Fibroblast of lung (primary cell): ENCODE data around the gene ELAVL1. TPM values are rescaled to one million over a fixed set of nuclear protein-coding genes. Genes with fewer than 3 reads are reported as not detected.

Experiments used
- DNase-seq, 2 donors: peaks; one replicate each; pipeline versions ENCODE4 v3.0.0 to v3.0.0-alpha.2; 2010; ENCODE audit warnings: low read depth in 2 of 2
- H2AFZ ChIP-seq: 2 replicates; pipeline ENCODE4 v1.5.1; 2012; ENCODE audit warnings: low read length, control low read depth, inconsistent platforms
- H3K27ac ChIP-seq: 2 replicates; pipeline ENCODE4 v1.5.1; 2011; ENCODE audit warnings: low read length, control low read depth; ENCODE audit not compliant: insufficient read depth
- H3K27me3 ChIP-seq: 2 replicates; pipeline ENCODE4 v1.5.1; 2011; ENCODE audit warnings: mild to moderate bottlenecking, low read length; ENCODE audit not compliant: control insufficient read depth, insufficient read depth
- H3K36me3 ChIP-seq: 2 replicates; pipeline ENCODE4 v1.5.1; 2011; ENCODE audit warnings: low read length; ENCODE audit not compliant: control insufficient read depth, insufficient read depth
- H3K4me1 ChIP-seq: 2 replicates; pipeline ENCODE4 v1.5.1; 2011; ENCODE audit warnings: low read length; ENCODE audit not compliant: control insufficient read depth, insufficient read depth; ENCODE audit errors: extremely low read depth
- H3K4me2 ChIP-seq: 2 replicates; pipeline ENCODE4 v1.5.1; 2011; ENCODE audit warnings: low read length, control low read depth; ENCODE audit not compliant: insufficient read depth; ENCODE audit errors: extremely low read depth
- H3K4me3 ChIP-seq, 4 experiments: fragments of 200-600 bp in 1 of 4; sonication (generic) in 1 of 4; replicated peaks in 1 of 4; 2 replicates each; pipeline ENCODE4 v1.5.1; 2011 to 2016; ENCODE audit warnings: low read length in 4 of 4, low read depth in 3 of 4, mild to moderate bottlenecking in 3 of 4, control low read depth in 2 of 4, inconsistent platforms in 1 of 4, mixed read lengths in 1 of 4; ENCODE audit not compliant: insufficient read depth in 1 of 4; ENCODE audit errors: control extremely low read depth in 1 of 4
- H3K79me2 ChIP-seq: 2 replicates; pipeline ENCODE4 v1.5.1; 2012; ENCODE audit warnings: mild to moderate bottlenecking, low read length, inconsistent platforms; ENCODE audit not compliant: control insufficient read depth, insufficient read depth
- H3K9ac ChIP-seq: 2 replicates; pipeline ENCODE4 v1.5.1; 2011; ENCODE audit warnings: mild to moderate bottlenecking, low read length, control low read depth; ENCODE audit not compliant: insufficient read depth
- H3K9me3 ChIP-seq: 2 replicates; pipeline ENCODE4 v1.5.1; 2012; ENCODE audit warnings: low read depth, low read length; ENCODE audit not compliant: control insufficient read depth, insufficient read depth
- H4K20me1 ChIP-seq: 2 replicates; pipeline ENCODE4 v1.5.1; 2011; ENCODE audit warnings: low read length; ENCODE audit not compliant: control insufficient read depth, insufficient read depth; ENCODE audit errors: extremely low read depth
- CTCF ChIP-seq, 2 donors: IDR thresholded peaks in 1 of 2; conservative IDR thresholded peaks in 1 of 2; 1 replicate in 1 of 2; 2 replicates in 1 of 2; pipeline ENCODE4 v1.5.1; 2011 to 2012; ENCODE audit warnings: low read length in 2 of 2, control low read depth in 1 of 2, inconsistent platforms in 1 of 2, low read depth in 1 of 2, mild to moderate bottlenecking in 1 of 2
- EZH2 ChIP-seq: IDR thresholded peaks from 2 replicates; pipeline ENCODE4 v1.5.1; 2012; ENCODE audit warnings: low read length, control low read depth, mild to moderate bottlenecking; ENCODE audit errors: missing control alignments
- polyA plus RNA-seq, 2 donors: library from polyadenylated mRNA; depleted of rRNA in 1 of 2; stranded (reverse) in 1 of 2; unstranded in 1 of 2; fragments of >200 nt; gene quantifications; 2 replicates each; pipeline ENCODE4 v1.2.1, GENCODE V29; 2011 to 2012; ENCODE audit warnings: missing spikeins in 1 of 2
- total RNA-seq: library from RNA; depleted of rRNA; stranded (reverse); fragments of >200 nt; gene quantifications from 2 replicates; pipeline ENCODE4 v1.2.1, GENCODE V29; 2014

The ELAVL1 gene
- total and polyA plus RNA-seq, 2 donors (not counting 1 experiment from before 2014, with no cell fraction given): 15.2 to 61.6 TPM

- H3K4me1 ChIP-seq: no peaks in the 10 kb centered on the region
- H3K4me2 ChIP-seq: no peak overlapping the region
- no peaks in the 10 kb centered on the region for H4K20me1 ChIP-seq
- no peaks in the 10 kb centered on the region for H3K9me3 ChIP-seq
- no peaks in the 10 kb centered on the region for H3K79me2 ChIP-seq
- no peak overlapping the region for H3K27ac ChIP-seq
- H3K4me3 ChIP-seq: no peak overlapping the region
- no peak for TF ChIP-seq EZH2
- no peaks in the 10 kb centered on the region for H3K36me3 ChIP-seq
- H3K27me3 ChIP-seq: no peaks in the 10 kb centered on the region
- H3K9ac ChIP-seq: no peak overlapping the region
- DNase-seq: no peak
- H2AFZ ChIP-seq: no peak overlapping the region
Measured at GRCh38 chr19:8023371-8023770, 17.9 kb upstream of the ELAVL1 start.

- H3K4me1 ChIP-seq: no peaks in the 10 kb centered on the region
- H3K9ac ChIP-seq: no peak overlapping the region
- no peaks in the 10 kb centered on the region for H3K79me2 ChIP-seq
- no peaks in the 10 kb centered on the region for H3K27me3 ChIP-seq
- H3K27ac ChIP-seq: no peak overlapping the region
- no peaks in the 10 kb centered on the region for H3K36me3 ChIP-seq
- no peak overlapping the region for H2AFZ ChIP-seq
- TF ChIP-seq CTCF (conservative IDR thresholded peaks at IDR 0.05 in 1 of 2, IDR thresholded peaks at IDR 0.05 in 1 of 2; ENCODE audit: low read depth in 1 of 2, low read length in 2 of 2): no peak
- no peak for TF ChIP-seq EZH2
- no peak overlapping the region for H3K4me2 ChIP-seq
- DNase-seq: no peak
- no peaks in the 10 kb centered on the region for H3K9me3 ChIP-seq
- no peaks in the 10 kb centered on the region for H4K20me1 ChIP-seq
- H3K4me3 ChIP-seq: no peak overlapping the region
Measured at GRCh38 chr19:8022275-8022674, 16.8 kb upstream of the ELAVL1 start.

GRCh38 chr19:8021374-8021773 is 15.9 kb upstream of the ELAVL1 start:
- no peak for TF ChIP-seq EZH2
- TF ChIP-seq CTCF (conservative IDR thresholded peaks at IDR 0.05 in 1 of 2, IDR thresholded peaks at IDR 0.05 in 1 of 2; ENCODE audit: low read depth in 1 of 2, low read length in 2 of 2): no peak
- no peaks in the 10 kb centered on the region for H3K79me2 ChIP-seq

More at GRCh38 chr19:8021374-8021773, 15.9 kb upstream of the ELAVL1 start:
- Histone ChIP-seq H3K9me3 (no peaks in the 10 kb centered on the region), H3K27ac (no peak overlapping the region), H3K4me2 (no peak overlapping the region), H3K4me1 (no peaks in the 10 kb centered on the region), H3K4me3 (no peak overlapping the region), H4K20me1 (no peaks in the 10 kb centered on the region), H3K9ac (no peak overlapping the region), H3K36me3 (no peaks in the 10 kb centered on the region), H2AFZ (no peak overlapping the region), H3K27me3 (no peaks in the 10 kb centered on the region)
- no peak for DNase-seq
